Dendritic cell treated with granulocyte-macrophage colony-stimulating factor and Interleukin-4, amounts not matched to agents 40 ng/mL and 50 ng/mL, for 4 days (primary cell): ENCODE measurements around the gene BCR.

Source experiments
- H3K27ac Mint-ChIP-seq: one replicate; pipeline ENCODE4 v1.8.0; 2022; ENCODE audit warnings: mild to moderate bottlenecking, mixed read lengths
- H3K27me3 Mint-ChIP-seq: one replicate; pipeline ENCODE4 v1.8.0; 2022; ENCODE audit warnings: mild to moderate bottlenecking, mixed read lengths
- H3K36me3 Mint-ChIP-seq: one replicate; pipeline ENCODE4 v1.8.0; 2022; ENCODE audit warnings: low read depth, mixed read lengths
- H3K4me1 Mint-ChIP-seq: one replicate; pipeline ENCODE4 v1.8.0; 2022; ENCODE audit warnings: low read depth, mixed read lengths
- H3K4me3 Mint-ChIP-seq: one replicate; pipeline ENCODE4 v1.8.0; 2022; ENCODE audit warnings: mild to moderate bottlenecking, moderate library complexity, mixed read lengths
- H3K9me3 Mint-ChIP-seq: one replicate; pipeline ENCODE4 v1.8.0; 2022; ENCODE audit warnings: mixed read lengths
- intact Hi-C: fragments of 100-400 bp; cut with micrococcal nuclease; formaldehyde crosslinking; loops from one replicate; pipeline ENCODE4 v1.15.0; 2022

BCR gene

DNA sequence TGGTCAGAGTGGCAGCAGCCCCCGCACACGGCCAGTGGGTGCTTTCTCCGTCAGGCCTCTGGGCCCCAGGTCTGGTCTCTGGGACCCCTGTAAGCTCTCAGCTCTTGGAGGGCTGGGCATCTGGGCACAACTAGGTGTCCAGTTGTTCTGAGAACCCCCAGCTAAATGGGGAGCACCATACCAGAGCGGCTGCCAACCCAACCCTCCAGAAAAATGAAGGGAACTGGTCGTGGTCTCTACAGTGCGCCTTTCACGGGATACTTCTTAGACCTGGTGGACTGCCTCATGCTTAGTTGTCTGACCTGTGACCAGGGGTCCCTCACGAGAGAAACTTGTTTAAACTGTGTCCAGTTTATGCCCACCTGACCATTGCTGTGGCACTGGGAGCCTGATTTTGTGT lies 104.9 kb downstream of the BCR start:
- Mint-ChIP-seq H3K4me1 (no peaks in the 10 kb centered on the region), H3K27ac (no peak overlapping the region), H3K4me3 (no peak overlapping the region), H3K36me3 (peaks cover 95% of the 10 kb centered on the region), H3K27me3 (no peaks in the 10 kb centered on the region), H3K9me3 (no peaks in the 10 kb centered on the region)
- intact Hi-C loops: no loop called here

DNA sequence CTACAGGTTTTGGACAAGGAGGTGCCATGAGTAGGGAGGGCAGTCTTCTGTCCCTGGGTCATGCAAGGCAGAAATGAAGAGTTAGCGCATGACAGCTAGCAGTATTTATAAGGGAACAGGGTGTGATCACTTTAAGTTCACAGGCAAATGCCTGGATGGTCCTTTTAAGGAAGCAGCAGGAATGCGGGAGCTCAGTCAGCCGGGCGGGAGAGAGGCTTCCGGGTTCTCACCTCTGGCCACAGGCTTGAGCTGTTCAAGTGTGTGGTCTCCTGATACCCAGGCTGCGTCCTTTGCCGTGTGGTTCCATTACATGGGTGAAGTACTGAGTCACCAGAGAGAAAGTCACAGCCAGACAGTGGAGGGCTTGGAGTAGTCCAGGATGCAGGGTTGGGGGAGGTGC lies 105.4 kb downstream of the BCR start:
- Mint-ChIP-seq H3K9me3 (no peaks in the 10 kb centered on the region), H3K27me3 (no peaks in the 10 kb centered on the region), H3K36me3 (peaks cover 95% of the 10 kb centered on the region), H3K4me1 (no peaks in the 10 kb centered on the region), H3K27ac (no peak overlapping the region), H3K4me3 (no peak overlapping the region)
- intact Hi-C loops: no loop called here

DNA sequence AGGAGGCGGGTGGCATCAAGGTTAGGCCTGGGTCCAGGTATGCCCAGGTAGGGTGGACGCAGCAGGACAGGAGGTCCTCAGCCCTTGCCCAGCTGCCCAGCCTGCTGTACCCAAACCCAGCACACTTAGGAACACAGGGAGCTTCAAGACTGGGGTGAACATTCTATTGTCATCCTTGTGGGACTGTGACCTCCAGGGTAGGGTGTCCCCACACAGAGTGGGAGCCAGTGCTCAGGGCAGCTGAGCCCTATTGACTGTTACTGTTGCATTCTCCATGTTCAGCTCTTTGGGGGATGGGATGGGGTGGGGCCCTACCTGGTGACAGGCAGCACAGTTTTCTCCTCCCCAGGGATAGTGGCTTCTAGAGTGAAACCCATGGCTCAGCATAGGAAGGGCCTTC lies 106.0 kb downstream of the BCR start:
- intact Hi-C loops: no loop called here
- H3K27ac Mint-ChIP-seq: no peak overlapping the region

DNA sequence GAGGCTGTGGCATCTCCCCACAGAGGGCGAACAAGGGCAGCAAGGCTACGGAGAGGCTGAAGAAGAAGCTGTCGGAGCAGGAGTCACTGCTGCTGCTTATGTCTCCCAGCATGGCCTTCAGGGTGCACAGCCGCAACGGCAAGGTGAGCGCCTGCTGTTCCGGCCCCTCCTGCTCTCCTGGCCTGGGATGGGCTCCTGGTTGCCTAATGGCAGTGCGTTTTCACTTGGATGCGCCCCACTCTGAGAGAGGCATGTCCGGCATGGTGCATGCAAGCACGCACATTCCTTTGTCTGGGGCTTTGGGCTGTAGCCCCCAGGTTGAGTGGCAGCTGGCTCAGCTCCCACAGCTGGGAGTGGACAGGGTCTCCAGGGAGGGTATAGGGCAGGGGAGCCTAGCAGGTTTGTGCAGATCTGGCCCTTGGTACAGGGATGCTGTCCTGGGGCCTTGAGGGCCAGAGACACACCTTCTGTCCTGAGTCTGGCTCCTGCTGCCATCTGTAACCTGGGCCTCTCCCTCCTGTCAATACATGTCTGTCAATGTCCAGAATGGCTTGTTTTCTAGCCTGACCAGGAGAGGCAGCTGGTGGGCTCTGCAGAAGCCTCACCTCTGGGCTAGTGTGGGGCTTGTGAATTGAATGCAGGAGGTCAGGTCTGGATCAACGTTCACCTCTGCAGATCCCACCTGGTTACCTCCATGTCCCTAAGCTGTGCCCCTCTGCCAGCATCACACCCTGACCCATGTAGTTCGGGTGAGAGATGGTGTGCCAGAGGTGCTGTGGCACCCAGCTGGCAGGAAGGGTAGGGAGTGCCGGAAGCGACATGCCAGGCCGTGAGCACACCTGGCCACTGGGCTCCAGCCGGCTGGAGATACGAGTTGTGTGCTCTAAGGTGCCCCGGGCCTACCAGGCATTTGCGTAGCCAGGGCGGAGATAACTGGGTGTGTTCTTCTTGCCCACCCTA lies 107.1 kb downstream of the BCR start:
- Mint-ChIP-seq H3K9me3 (no peaks in the 10 kb centered on the region), H3K4me1 (no peaks in the 10 kb centered on the region), H3K27me3 (no peaks in the 10 kb centered on the region), H3K27ac (no peak overlapping the region), H3K4me3 (no peak overlapping the region), H3K36me3 (peaks cover 96% of the 10 kb centered on the region)
- intact Hi-C loops: no loop called here

More for the DNA sequence above, 106.0 kb downstream of the BCR start:
- H3K36me3 Mint-ChIP-seq: peaks cover 95% of the 10 kb centered on the region
- H3K4me1 Mint-ChIP-seq: no peaks in the 10 kb centered on the region
- no peaks in the 10 kb centered on the region for H3K27me3 Mint-ChIP-seq
- no peaks in the 10 kb centered on the region for H3K9me3 Mint-ChIP-seq
- H3K4me3 Mint-ChIP-seq: no peak overlapping the region

DNA sequence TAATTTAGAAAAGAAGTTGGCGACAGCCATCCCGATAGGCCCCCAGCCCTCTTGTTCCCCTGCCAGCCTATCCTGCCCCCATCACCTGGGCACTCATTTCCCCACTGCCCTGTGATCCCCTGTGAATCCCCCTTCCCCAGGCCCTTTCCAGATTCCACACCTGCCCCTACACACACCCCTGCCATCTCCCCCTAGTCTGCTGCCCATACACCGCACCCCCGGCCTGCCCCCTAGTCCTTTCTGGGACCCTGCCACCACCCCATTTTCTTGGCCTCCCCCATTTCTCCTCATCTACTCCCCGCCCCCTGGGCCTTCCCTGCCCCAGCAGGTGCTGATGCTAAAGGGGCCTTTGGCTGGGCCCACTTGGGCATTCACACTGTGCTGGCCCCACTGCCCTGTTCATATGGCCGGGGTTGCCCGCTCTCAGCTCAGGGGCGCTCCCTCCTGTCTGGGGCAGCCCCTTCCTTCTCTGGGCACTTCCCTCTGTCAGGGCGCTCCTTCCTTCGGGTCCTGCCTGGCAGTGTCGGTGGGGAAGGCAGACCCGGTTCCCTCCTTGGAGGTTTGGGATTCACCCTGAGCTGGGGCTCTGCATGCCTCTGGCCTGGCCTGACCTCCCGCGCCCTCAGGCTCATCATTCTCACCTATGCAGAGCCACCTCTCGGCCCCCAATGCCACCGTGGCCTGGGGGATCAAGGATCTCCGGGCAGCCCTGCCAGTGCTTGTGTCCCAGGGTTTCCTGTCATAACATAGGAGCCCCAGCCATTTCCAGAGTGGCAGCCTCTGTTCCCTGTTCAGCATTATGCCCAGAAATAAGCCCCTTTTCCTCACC lies 108.2 kb downstream of the BCR start:
- no peak overlapping the region for H3K27ac Mint-ChIP-seq
- peaks cover 96% of the 10 kb centered on the region for H3K36me3 Mint-ChIP-seq
- no peak overlapping the region for H3K4me3 Mint-ChIP-seq
- no peaks in the 10 kb centered on the region for H3K4me1 Mint-ChIP-seq
- no peaks in the 10 kb centered on the region for H3K9me3 Mint-ChIP-seq
- intact Hi-C loops: no loop called here
- H3K27me3 Mint-ChIP-seq: no peaks in the 10 kb centered on the region

DNA sequence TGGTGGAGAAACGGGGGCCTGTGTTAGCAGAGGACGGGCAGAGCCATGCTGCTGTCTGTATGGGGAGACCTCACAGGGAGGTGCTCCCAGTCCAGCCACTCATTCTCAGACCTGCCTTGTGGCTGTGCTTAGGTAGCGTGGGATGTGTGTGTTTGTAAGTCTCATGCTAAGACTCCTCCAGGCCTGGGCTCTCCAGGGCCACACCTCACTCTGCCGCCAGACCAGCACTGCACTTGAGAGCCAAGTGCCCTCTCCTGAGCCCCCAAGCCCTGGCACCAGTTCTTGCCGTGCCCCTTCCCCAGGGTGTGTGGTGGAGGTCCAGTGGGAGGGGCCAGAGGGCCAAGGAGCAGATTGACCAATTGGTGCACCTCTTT lies 108.8 kb downstream of the BCR start:
- Mint-ChIP-seq H3K36me3 (peaks cover 96% of the 10 kb centered on the region), H3K4me1 (no peaks in the 10 kb centered on the region), H3K9me3 (no peaks in the 10 kb centered on the region), H3K27me3 (no peaks in the 10 kb centered on the region), H3K4me3 (no peak overlapping the region), H3K27ac (no peak overlapping the region)
- intact Hi-C loops: no loop called here

DNA sequence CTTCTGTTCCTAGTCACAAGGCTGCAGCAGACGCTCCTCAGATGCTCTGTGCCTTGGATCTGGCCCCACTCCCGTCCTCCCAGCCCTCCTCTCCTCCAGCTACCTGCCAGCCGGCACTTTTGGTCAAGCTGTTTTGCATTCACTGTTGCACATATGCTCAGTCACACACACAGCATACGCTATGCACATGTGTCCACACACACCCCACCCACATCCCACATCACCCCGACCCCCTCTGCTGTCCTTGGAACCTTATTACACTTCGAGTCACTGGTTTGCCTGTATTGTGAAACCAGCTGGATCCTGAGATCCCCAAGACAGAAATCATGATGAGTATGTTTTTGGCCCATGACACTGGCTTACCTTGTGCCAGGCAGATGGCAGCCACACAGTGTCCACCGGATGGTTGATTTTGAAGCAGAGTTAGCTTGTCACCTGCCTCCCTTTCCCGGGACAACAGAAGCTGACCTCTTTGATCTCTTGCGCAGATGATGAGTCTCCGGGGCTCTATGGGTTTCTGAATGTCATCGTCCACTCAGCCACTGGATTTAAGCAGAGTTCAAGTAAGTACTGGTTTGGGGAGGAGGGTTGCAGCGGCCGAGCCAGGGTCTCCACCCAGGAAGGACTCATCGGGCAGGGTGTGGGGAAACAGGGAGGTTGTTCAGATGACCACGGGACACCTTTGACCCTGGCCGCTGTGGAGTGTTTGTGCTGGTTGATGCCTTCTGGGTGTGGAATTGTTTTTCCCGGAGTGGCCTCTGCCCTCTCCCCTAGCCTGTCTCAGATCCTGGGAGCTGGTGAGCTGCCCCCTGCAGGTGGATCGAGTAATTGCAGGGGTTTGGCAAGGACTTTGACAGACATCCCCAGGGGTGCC lies 109.8 kb downstream of the BCR start:
- H3K4me1 Mint-ChIP-seq: no peaks in the 10 kb centered on the region
- intact Hi-C loops: no loop called here
- H3K4me3 Mint-ChIP-seq: no peak overlapping the region
- no peaks in the 10 kb centered on the region for H3K9me3 Mint-ChIP-seq
- peaks cover 96% of the 10 kb centered on the region for H3K36me3 Mint-ChIP-seq
- H3K27ac Mint-ChIP-seq: no peak overlapping the region
- H3K27me3 Mint-ChIP-seq: no peaks in the 10 kb centered on the region

DNA sequence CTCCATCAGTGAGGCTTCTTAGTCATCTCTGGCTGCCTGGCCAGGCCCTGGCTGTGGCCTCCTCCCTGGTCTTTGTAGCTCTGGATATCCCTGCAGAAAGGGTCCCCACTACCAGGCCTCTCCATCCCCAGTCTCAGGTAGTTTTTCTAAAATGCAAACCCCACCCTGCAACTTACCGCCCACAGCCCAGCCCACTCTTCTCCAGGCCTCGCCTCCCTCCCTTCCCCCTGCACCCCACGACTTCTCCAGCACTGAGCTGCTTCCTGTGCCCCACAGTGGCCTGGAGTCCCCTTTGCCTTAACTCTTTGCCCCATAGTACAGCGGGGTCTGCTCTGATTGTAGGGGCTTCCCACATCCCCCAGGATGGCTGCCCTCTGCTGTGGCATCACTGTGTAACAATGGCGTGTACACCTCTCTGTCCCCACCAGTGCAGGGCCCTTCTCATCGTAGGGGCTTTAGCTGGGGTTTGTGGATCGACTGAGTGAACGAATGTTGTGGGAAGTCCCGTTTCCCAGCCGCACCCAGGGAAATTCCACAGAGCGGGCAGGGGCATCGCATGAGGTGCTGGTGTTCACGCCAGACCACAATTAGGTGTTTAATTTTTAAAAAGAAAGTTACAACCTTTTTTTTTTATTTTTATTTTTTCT lies 111.6 kb downstream of the BCR start:
- peaks cover 99% of the 10 kb centered on the region for H3K36me3 Mint-ChIP-seq
- H3K4me1 Mint-ChIP-seq: no peaks in the 10 kb centered on the region
- no peak overlapping the region for H3K4me3 Mint-ChIP-seq
- H3K9me3 Mint-ChIP-seq: no peaks in the 10 kb centered on the region
- H3K27me3 Mint-ChIP-seq: no peaks in the 10 kb centered on the region
- intact Hi-C loops: no loop called here
- H3K27ac Mint-ChIP-seq: no peak overlapping the region

DNA sequence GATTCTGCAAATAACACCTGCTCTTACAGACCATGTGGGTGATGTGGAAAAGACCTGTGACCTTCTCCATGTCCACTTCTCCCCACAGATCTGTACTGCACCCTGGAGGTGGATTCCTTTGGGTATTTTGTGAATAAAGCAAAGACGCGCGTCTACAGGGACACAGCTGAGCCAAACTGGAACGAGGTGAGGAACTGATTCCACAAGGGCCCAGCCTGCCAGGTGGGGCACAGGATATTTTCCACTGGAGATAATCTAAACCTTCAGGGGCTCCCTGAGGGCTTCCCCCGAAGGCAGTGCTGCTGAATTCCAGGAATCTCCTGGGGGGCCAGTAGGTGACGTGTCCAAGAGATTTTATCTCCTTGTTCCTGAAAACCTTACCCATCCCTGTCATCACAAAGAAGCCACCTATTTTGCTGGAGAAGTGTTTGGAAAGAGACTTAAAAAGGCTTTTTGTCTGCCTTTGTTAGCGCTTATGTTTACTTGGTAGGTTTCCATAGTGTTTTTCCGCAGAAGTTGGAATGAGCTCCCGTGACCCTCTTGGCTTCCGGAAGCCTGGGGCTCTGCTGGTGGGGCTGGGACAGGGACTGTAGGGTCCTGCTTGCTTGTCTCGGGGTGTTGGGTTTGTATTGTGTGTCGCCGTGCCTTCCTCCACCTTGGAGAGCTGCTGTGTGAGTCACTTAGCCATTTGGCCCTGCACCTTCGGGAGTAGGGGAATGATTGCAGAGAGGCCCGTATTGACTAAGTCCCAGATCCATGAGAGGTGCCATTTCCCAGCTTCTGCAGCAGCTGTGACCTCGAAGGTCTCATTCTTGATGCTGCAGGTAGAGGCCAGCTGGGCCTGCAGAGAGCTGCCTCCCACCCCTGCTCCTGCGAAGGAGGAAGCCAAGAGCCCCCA lies 112.4 kb downstream of the BCR start:
- Mint-ChIP-seq H3K27ac (no peak overlapping the region), H3K36me3 (peaks cover 100% of the 10 kb centered on the region), H3K9me3 (no peaks in the 10 kb centered on the region), H3K4me3 (no peak overlapping the region), H3K27me3 (no peaks in the 10 kb centered on the region), H3K4me1 (no peaks in the 10 kb centered on the region)
- intact Hi-C loops: no loop called here

DNA sequence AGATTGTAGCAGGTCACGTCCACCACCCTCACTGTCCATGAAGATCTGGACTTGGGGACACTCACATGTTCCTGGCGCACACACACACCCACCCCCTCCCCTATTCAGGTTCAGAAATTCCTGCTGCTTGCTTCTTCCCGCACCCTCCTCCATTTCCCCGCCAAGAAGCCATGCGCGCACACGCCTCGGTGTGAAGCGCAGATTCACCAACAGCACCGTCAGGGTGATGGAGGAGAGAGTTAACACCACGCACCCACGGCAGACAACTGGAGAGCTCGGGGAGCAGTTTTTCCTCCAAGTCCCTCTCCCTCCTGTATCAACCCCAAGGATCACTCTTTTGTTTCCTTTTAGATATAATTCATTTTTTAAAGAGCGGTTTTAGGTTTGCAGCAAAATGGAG lies 113.4 kb downstream of the BCR start:
- intact Hi-C loops: no loop called here
- Mint-ChIP-seq H3K9me3 (no peaks in the 10 kb centered on the region), H3K27ac (no peak overlapping the region), H3K4me3 (no peak overlapping the region), H3K4me1 (no peaks in the 10 kb centered on the region), H3K36me3 (peaks cover 100% of the 10 kb centered on the region), H3K27me3 (no peaks in the 10 kb centered on the region)

DNA sequence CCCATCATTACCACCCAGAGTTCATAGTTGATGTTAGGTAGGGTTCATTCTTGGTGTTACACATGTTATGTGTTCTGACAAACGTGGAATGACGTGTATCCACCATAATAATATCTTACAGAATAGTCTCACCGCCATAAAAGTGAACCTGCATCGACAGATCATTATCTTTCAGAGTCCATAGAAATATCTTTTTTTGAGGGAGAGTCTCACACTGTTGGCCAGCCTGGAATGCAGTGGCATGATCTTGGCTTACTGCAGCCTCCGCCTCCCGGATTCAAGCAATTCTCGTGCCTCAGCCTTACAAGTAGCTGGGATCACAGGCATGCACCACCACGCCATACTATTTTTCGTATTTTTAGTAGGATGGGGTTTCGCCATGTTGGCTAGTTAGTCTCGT lies 113.9 kb downstream of the BCR start:
- intact Hi-C loops: no loop called here
- Mint-ChIP-seq H3K4me3 (no peak overlapping the region), H3K36me3 (peaks cover 100% of the 10 kb centered on the region), H3K9me3 (no peaks in the 10 kb centered on the region), H3K4me1 (no peaks in the 10 kb centered on the region), H3K27me3 (no peaks in the 10 kb centered on the region), H3K27ac (no peak overlapping the region)

DNA sequence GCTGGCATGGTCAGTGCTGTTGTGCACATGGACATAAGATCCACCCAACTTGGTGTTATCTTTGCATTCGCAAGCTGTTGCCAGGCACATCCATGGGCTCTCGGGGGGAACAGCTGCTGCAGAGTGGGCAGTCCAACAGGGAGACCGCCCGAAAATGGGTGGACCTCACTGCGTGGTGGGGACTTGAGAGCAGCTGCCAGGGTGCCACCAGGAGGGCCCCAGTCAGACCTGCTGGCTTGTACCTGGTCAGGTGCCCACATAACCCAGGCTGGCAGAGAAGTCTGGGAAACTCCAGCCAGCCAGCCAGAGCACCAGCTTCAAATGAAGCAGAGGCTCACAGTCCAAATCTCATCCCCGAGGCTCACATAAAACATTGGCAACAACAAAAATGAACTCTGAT lies 120.2 kb downstream of the BCR start:
- peaks cover 96% of the 10 kb centered on the region for H3K36me3 Mint-ChIP-seq
- no peaks in the 10 kb centered on the region for H3K27me3 Mint-ChIP-seq
- H3K4me1 Mint-ChIP-seq: peaks cover 10% of the 10 kb centered on the region
- H3K4me3 Mint-ChIP-seq: no peak overlapping the region
- no peaks in the 10 kb centered on the region for H3K9me3 Mint-ChIP-seq
- H3K27ac Mint-ChIP-seq: no peak overlapping the region
- intact Hi-C loops: no loop called here

DNA sequence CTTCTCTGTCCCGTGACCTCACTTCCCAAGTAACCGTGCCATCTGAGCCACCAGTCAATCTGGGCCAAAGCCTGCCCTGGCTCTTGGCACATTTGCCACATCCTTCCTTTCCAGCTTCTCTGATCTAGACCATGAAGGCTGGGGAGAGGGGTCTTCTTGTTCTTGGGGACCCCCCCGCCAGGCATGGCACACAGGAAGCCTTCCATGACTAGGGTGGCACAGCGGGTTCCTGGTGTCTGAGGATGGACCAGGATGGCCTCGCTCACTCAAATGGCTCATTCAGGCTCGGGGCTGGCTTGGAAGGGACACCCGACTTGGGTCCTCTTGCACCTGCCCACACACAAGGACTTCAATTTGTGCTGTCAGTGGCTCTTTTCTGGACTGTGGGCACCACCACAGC lies 121.3 kb downstream of the BCR start:
- Mint-ChIP-seq H3K27me3 (no peaks in the 10 kb centered on the region), H3K4me1 (peaks cover 18% of the 10 kb centered on the region), H3K9me3 (no peaks in the 10 kb centered on the region), H3K4me3 (no peak overlapping the region), H3K36me3 (peaks cover 85% of the 10 kb centered on the region), H3K27ac (no peak overlapping the region)
- intact Hi-C loops: no loop called here
